HepG2 (cell line): ENCODE measurements around the gene ARHGAP15.

Source experiments
- TARDBP ChIP-seq: sonication (generic); formaldehyde crosslinking; IDR thresholded peaks from 2 replicates; pipeline ENCODE4 v1.8.0; 2022; ENCODE audit warnings: mild to moderate bottlenecking, missing genetic modification reagents
- TF ChIP-seq, protein P1 (sequence below): sonication (generic); formaldehyde crosslinking; IDR thresholded peaks from 2 replicates; pipeline ENCODE4 v1.4.0; 2020; ENCODE audit warnings: missing genetic modification reagents, borderline replicate concordance

DNA sequence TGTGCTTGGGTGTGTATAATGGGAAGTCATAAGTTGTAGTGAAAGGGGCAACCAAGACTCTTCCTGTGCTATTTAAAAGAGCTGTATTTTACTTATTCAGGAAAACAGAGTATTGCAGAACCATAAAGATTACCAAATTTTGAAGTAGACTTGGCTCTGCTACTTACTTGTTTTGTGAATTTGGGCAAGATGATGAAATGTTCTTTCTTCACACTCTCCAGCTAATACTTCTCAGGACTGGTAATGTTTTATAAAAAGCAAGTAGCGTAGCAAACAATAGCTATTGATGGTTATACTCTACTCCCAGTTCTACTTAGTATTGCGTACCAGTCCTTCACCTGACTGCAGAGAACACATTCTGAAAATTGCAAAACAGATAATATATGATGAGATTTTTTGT, 374.1 kb downstream of the ARHGAP15 start:
- no peak for TF ChIP-seq TARDBP (CRISPR knock-in tag)
- TF ChIP-seq, protein P1, sequence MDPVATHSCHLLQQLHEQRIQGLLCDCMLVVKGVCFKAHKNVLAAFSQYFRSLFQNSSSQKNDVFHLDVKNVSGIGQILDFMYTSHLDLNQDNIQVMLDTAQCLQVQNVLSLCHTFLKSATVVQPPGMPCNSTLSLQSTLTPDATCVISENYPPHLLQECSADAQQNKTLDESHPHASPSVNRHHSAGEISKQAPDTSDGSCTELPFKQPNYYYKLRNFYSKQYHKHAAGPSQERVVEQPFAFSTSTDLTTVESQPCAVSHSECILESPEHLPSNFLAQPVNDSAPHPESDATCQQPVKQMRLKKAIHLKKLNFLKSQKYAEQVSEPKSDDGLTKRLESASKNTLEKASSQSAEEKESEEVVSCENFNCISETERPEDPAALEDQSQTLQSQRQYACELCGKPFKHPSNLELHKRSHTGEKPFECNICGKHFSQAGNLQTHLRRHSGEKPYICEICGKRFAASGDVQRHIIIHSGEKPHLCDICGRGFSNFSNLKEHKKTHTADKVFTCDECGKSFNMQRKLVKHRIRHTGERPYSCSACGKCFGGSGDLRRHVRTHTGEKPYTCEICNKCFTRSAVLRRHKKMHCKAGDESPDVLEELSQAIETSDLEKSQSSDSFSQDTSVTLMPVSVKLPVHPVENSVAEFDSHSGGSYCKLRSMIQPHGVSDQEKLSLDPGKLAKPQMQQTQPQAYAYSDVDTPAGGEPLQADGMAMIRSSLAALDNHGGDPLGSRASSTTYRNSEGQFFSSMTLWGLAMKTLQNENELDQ (CRISPR knock-in tag) = no peak
